HG02763 (cell line): ENCODE data around the gene FDCSP.
"Not testable (repeated sequence)": the region's sequence is repeated elsewhere in the genome, so short reads cannot be mapped to it uniquely, and the experiment has no call there.

Experiments
- ATAC-seq: cut with Tn5 transposase; IDR thresholded peaks from one replicate; pipeline ENCODE4 v1.9.1; 2021; ENCODE audit warnings: mild to moderate bottlenecking, moderate library complexity; ENCODE audit not compliant: unreplicated experiment

FDCSP gene

GRCh38 chr4:70225824-70226223 is at the start of gene FDCSP:
TSS of gene FDCSP (plus strand) at chr4:70226124. CDS start at chr4:70231195, 5,071 bp downstream.
- ATAC-seq: no peak

GRCh38 chr4:70177090-70177489 is 48.8 kb upstream of the FDCSP start:
- no peak for ATAC-seq

GRCh38 chr4:70178075-70178660 is 47.8 kb upstream of the FDCSP start:
- ATAC-seq: no peak

GRCh38 chr4:70179811-70180210 is 46.1 kb upstream of the FDCSP start:
- no peak for ATAC-seq

GRCh38 chr4:70181864-70182263 is 44.1 kb upstream of the FDCSP start:
- no peak for ATAC-seq

GRCh38 chr4:70182517-70183167 is 43.3 kb upstream of the FDCSP start:
- no peak for ATAC-seq

GRCh38 chr4:70183168-70183939 is 42.6 kb upstream of the FDCSP start:
- no peak for ATAC-seq

- no peak for ATAC-seq
Measured at GRCh38 chr4:70183940-70184246, 42.0 kb upstream of the FDCSP start.

GRCh38 chr4:70187216-70187615 is 38.7 kb upstream of the FDCSP start:
- ATAC-seq: no peak

- no peak for ATAC-seq
Measured at GRCh38 chr4:70190579-70190978, 35.3 kb upstream of the FDCSP start.

- ATAC-seq: no peak
Measured at GRCh38 chr4:70191647-70192046, 34.3 kb upstream of the FDCSP start.

GRCh38 chr4:70192895-70193294 is 33.0 kb upstream of the FDCSP start:
- ATAC-seq: no peak

GRCh38 chr4:70195425-70195824 is 30.5 kb upstream of the FDCSP start, which contains the start of gene ODAM:
TSS of gene ODAM (plus strand) at chr4:70195725. CDS start at chr4:70196544, 819 bp downstream.
- ATAC-seq: no peak

GRCh38 chr4:70196857-70197256 is 29.1 kb upstream of the FDCSP start:
- no peak for ATAC-seq

- no peak for ATAC-seq
Measured at GRCh38 chr4:70197842-70198241, 28.1 kb upstream of the FDCSP start.

- no peak for ATAC-seq
Measured at GRCh38 chr4:70203601-70204000, 22.3 kb upstream of the FDCSP start.

GRCh38 chr4:70212752-70213151 is 13.2 kb upstream of the FDCSP start:
- not testable (repeated sequence) for ATAC-seq

GRCh38 chr4:70216109-70216508 is 9.8 kb upstream of the FDCSP start:
- ATAC-seq: not testable (repeated sequence)

GRCh38 chr4:70216550-70216949 is 9.4 kb upstream of the FDCSP start:
- ATAC-seq: not testable (repeated sequence)

- ATAC-seq: not testable (repeated sequence)
Measured at GRCh38 chr4:70221389-70221788, 4.5 kb upstream of the FDCSP start.

- not testable (repeated sequence) for ATAC-seq
Measured at GRCh38 chr4:70221818-70222217, 4.1 kb upstream of the FDCSP start.

GRCh38 chr4:70236125-70236524 is 10.2 kb downstream of the FDCSP start:
- no peak for ATAC-seq
